Ovary (tissue), 9 donors: ENCODE measurements around the gene SIX1. TPM values are rescaled to one million over a fixed set of nuclear protein-coding genes. Genes with fewer than 3 reads are reported as not detected.
A peak's percentile ranks its signal among the peaks of the same experiment; 100 is the strongest.

Experiments
- DNase-seq, 5 donors: peaks; one replicate each; pipeline ENCODE4 v3.0.0-alpha.2; 2019 to 2020
- H3K27ac ChIP-seq, 2 donors: fragments of 200-600 bp; one replicate each; pipeline versions ENCODE4 v1.5.1 to v1.8.0; 2019 to 2022
- H3K27me3 ChIP-seq: fragments of 200-600 bp; one replicate; pipeline ENCODE4 v1.8.0; 2022
- H3K36me3 ChIP-seq: fragments of 200-600 bp; sonication (generic); one replicate; pipeline ENCODE4 v1.5.1; 2019
- H3K4me1 ChIP-seq: one replicate; pipeline ENCODE4 v1.8.1; 2013; ENCODE audit warnings: mild to moderate bottlenecking, moderate library complexity; ENCODE audit not compliant: insufficient read depth
- H3K4me3 ChIP-seq: fragments of 200-600 bp; sonication (generic); one replicate; pipeline ENCODE4 v1.5.1; 2017
- H3K9me3 ChIP-seq, 2 donors: fragments of 200-600 bp in 1 of 2; sonication (generic) in 1 of 2; one replicate each; pipeline versions ENCODE4 v1.5.1 to v1.8.1; 2013 to 2019; ENCODE audit warnings: mild to moderate bottlenecking in 1 of 2, moderate library complexity in 1 of 2
- EP300 ChIP-seq: sonication (generic); formaldehyde crosslinking; IDR thresholded peaks from one replicate; pipeline ENCODE4 v1.6.1; 2017; ENCODE audit warnings: antibody characterized with exemption
- POLR2A ChIP-seq: fragments of 450-650 bp; IDR thresholded peaks from one replicate; pipeline ENCODE4 v1.6.1; 2017; ENCODE audit warnings: antibody characterized with exemption, mild to moderate bottlenecking, moderate library complexity
- WGBS, 3 donors: extraction: QIAGEN DNeasy Blood & Tissue Kit in 1 of 3; methylation state at CpG; one replicate each; pipeline versions ENCODE4 v1.1.5 to v1.1.7; 2013 to 2017; 5-methylcytosine and 5-hydroxymethylcytosine counted together
- intact Hi-C, 4 donors: fragments of 100-400 bp; cut with DNase I; formaldehyde crosslinking; loops; one replicate each; pipeline versions ENCODE4 v1.11.0 to v1.15.1; 2022 to 2023
- polyA plus RNA-seq, 2 donors: library from polyadenylated mRNA; stranded (reverse); fragments of 200-250 nt in 1 of 2; fragments of 350-450 nt in 1 of 2; fragmentation: Illumina TruSeq in 1 of 2; extraction: RNeasy Lipid Tissue Mini Kit (QIAGEN cat#74804) in 1 of 2; gene quantifications; one replicate each; pipeline ENCODE4 v1.2.3, GENCODE V29; 2013 to 2014
- total RNA-seq, 7 donors: library from RNA; depleted of rRNA in 2 of 7; stranded (reverse); fragments of >200 nt in 2 of 7; fragmentation: NEBNext Ultra II Directional in 3 of 7; extraction: Animal tissue kit (Norgen Biotek cat#: 25700) in 3 of 7; gene quantifications; one replicate each; pipeline versions ENCODE4 v1.1.0 to v1.2.4, GENCODE V29; 2016 to 2023
- TF ChIP-seq, protein P1 (sequence below), 3 donors: fragments of 450-650 bp in 2 of 3; fragments of 200-600 bp in 1 of 3; IDR thresholded peaks; one replicate each; pipeline versions ENCODE4 v1.5.1 to v1.8.0; 2016 to 2022; ENCODE audit warnings: antibody characterized with exemption in 3 of 3, mild to moderate bottlenecking in 1 of 3
- donor health status: DM: no; HTN: no; CAD: no; lungs with moderate emphysema.
- donor health status: DM: no; HTN: no; CAD: no.
- donor health status: Bipolar disorder and iron deficiency.
- donor health status: DM: yes; HTN: yes; CAD: no.
- donor health status: DM: no; HTN: no; CAD: no.
- donor health status: DM: yes; HTN: yes; CAD: no.

Gene SIX1
- total and polyA plus RNA-seq, 9 donors = 0.06 to 0.92 (median 0.19) TPM; not detected in 1

DNA sequence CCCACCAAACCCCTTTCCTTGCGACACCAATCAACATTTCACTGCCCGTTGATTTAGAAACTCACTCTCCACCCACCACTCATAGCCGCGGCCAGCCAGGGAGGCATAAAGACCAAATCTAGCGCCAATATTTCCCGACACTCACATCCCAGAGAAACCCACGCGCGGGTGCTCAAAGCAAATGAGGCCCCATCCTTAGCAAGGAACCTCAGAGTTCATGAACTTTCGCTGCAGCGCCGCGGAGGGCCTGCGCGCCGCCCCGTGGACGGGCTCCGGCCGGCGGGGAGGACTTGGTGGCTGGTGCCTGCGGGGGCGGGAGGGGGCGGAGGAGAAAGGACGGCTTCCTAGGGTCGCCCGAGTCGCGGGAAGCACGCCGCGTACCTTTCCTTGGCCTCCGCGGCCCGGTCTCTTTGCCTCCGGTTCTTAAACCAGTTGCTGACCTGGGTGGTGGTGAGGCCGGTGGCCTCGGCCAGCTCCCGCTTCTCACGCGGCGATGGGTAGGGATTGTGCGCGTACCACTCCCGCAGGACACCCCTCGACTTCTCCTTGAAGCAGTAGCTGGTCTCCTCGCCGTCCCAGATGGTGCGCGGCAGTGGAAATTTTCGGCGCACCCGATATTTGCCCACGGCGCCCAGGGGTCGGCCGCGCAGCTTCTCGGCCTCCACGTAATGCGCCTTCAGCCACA lies 886 bp downstream of the SIX1 start:
- 1 to 4% (median 2%) methylated on average over 23 to 61 of the region's 61 CpGs for WGBS, 3 donors
- peaks cover 9% of the 10 kb centered on the region for H3K4me1 ChIP-seq
- H3K27me3 ChIP-seq = peaks cover 8% of the 10 kb centered on the region
- peak overlapping the region; percentile 25 for H3K4me3 ChIP-seq
- TF ChIP-seq, protein P1, sequence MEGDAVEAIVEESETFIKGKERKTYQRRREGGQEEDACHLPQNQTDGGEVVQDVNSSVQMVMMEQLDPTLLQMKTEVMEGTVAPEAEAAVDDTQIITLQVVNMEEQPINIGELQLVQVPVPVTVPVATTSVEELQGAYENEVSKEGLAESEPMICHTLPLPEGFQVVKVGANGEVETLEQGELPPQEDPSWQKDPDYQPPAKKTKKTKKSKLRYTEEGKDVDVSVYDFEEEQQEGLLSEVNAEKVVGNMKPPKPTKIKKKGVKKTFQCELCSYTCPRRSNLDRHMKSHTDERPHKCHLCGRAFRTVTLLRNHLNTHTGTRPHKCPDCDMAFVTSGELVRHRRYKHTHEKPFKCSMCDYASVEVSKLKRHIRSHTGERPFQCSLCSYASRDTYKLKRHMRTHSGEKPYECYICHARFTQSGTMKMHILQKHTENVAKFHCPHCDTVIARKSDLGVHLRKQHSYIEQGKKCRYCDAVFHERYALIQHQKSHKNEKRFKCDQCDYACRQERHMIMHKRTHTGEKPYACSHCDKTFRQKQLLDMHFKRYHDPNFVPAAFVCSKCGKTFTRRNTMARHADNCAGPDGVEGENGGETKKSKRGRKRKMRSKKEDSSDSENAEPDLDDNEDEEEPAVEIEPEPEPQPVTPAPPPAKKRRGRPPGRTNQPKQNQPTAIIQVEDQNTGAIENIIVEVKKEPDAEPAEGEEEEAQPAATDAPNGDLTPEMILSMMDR (IDR thresholded peaks at IDR 0.05) = no peak
- TF ChIP-seq POLR2A (no peak), EP300 (no peak)
- no peak for DNase-seq
- H3K27ac ChIP-seq = no peak overlapping the region
- H3K36me3 ChIP-seq = no peaks in the 10 kb centered on the region
- H3K9me3 ChIP-seq = no peaks in the 10 kb centered on the region
- intact Hi-C loops = no loop called here

GRCh38 chr14:60647837-60648248 lies 1.4 kb downstream of the SIX1 start:
- DNase-seq = no peak
- Histone ChIP-seq H3K27ac (no peak overlapping the region), H3K4me1 (peaks cover 9% of the 10 kb centered on the region), H3K4me3 (no peak overlapping the region), H3K27me3 (peaks cover 8% of the 10 kb centered on the region), H3K9me3 (no peaks in the 10 kb centered on the region), H3K36me3 (no peaks in the 10 kb centered on the region)
- 9 to 14% (median 11%) methylated on average over 21 of the region's 21 CpGs for WGBS, 3 donors
- intact Hi-C loops = no loop called here
- TF ChIP-seq, protein P1 (IDR thresholded peaks at IDR 0.05) = no peak
- TF ChIP-seq EP300 = no peak
- no peak for TF ChIP-seq POLR2A

DNA sequence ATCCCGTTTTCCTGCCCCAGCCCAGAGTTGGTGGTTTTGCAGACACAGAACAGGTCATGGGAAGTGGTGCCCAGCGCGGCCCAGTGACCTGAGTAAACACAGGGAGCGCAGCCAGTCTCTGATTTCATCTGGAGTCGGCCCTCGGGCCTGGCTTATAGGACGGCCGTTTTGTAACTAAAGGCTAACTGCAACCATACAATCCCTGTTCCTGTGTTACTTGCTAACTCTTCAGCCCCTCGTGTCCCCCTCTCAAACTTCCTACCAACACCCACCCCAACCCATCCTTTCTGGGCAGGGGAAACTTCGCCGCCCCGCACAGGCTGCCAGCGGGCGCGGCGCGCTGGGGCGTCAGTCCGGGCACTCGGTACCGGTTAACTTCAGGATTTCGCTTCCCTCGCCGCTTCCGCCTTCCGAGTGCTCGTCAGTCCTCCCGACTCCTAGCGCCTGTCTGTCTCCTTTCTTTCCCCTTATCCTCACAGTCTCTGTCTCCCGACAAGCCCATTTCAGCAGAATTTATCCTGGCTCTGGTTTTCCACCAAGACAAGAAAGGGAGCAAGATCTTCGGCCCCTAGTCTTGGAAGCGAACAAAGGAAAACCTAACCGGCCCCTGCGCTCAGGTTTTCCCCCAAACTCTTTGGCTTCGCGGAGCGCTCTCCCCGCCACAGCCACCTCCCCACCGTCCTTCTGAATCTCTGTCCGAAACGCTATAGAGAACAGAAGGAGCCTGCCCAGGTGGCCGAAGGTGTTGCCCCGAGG lies 2.0 kb downstream of the SIX1 start:
- Histone ChIP-seq H3K36me3 (no peaks in the 10 kb centered on the region), H3K4me3 (no peak overlapping the region), H3K9me3 (no peaks in the 10 kb centered on the region), H3K27ac (no peak overlapping the region), H3K4me1 (peaks cover 9% of the 10 kb centered on the region), H3K27me3 (peaks cover 8% of the 10 kb centered on the region)
- DNase-seq = no peak
- TF ChIP-seq POLR2A (no peak), EP300 (no peak)
- TF ChIP-seq, protein P1 (IDR thresholded peaks at IDR 0.05) = no peak
- intact Hi-C loops = no loop called here
- 5 to 7% (median 7%) methylated on average over 43 of the region's 43 CpGs for WGBS, 3 donors

- no peak overlapping the region for H3K4me3 ChIP-seq
- no peak for DNase-seq
- WGBS, 3 donors = 17 to 25% (median 20%) methylated on average over 11 of the region's 11 CpGs
- H3K27me3 ChIP-seq = peaks cover 8% of the 10 kb centered on the region
- H3K4me1 ChIP-seq = peaks cover 9% of the 10 kb centered on the region
- intact Hi-C loops = no loop called here
- no peaks in the 10 kb centered on the region for H3K9me3 ChIP-seq
- H3K27ac ChIP-seq = no peak overlapping the region
- no peaks in the 10 kb centered on the region for H3K36me3 ChIP-seq
- TF ChIP-seq EP300 = no peak
- no peak for TF ChIP-seq POLR2A
- TF ChIP-seq, protein P1 (IDR thresholded peaks at IDR 0.05) = no peak
Measured at GRCh38 chr14:60646226-60646818, 3.0 kb downstream of the SIX1 start.
